ENCODE measurements around the gene PSMG1. TPM values are rescaled to one million over a fixed set of nuclear protein-coding genes. Genes with fewer than 3 reads are reported as not detected.
A peak's percentile ranks its signal among the peaks of the same experiment; 100 is the strongest.

PSMG1 gene
- total RNA-seq, 2 donors from 2014 or later, result 60.0 to 68.9 TPM

- Mint-ChIP-seq H3K36me3 (peaks cover 14% of the 10 kb centered on the region), H3K27ac (peak overlapping the region; percentile 90), H3K4me3 (peak overlapping the region; percentile 96), H3K9me3 (no peaks in the 10 kb centered on the region), H3K4me1 (ENCODE audit: low read depth in 2 of 2) (peaks cover 23 to 50% of the 10 kb centered on the region in 2 donors), H3K27me3 (no peaks in the 10 kb centered on the region)
- ATAC-seq (peak in 1 of 2 donors; percentile 56), DNase-seq (ENCODE audit: low spot score) (no peak)
Observed at GRCh38 chr21:39182484-39183271, 573 bp downstream of the PSMG1 start.

- DNase-seq (ENCODE audit: low spot score), result no peak
- ATAC-seq, result no peak
- Mint-ChIP-seq H3K27ac (peak overlapping the region; percentile 90), H3K36me3 (peaks cover 14% of the 10 kb centered on the region), H3K27me3 (no peaks in the 10 kb centered on the region), H3K9me3 (no peaks in the 10 kb centered on the region), H3K4me1 (ENCODE audit: low read depth in 2 of 2) (peaks cover 23 to 48% of the 10 kb centered on the region in 2 donors), H3K4me3 (peak overlapping the region; percentile 96)
Observed at GRCh38 chr21:39182016-39182415, 1.2 kb downstream of the PSMG1 start.

GRCh38 chr21:39181205-39181818 is 1.9 kb downstream of the PSMG1 start:
- ATAC-seq (no peak), DNase-seq (ENCODE audit: low spot score) (no peak)
- H3K4me3 Mint-ChIP-seq, result peak overlapping the region; percentile 96
- no peaks in the 10 kb centered on the region for H3K9me3 Mint-ChIP-seq
- no peaks in the 10 kb centered on the region for H3K27me3 Mint-ChIP-seq
- H3K36me3 Mint-ChIP-seq, result peaks cover 17% of the 10 kb centered on the region
- H3K27ac Mint-ChIP-seq, result peak overlapping the region in 1 of 2 donors; percentile 90
- peaks cover 23 to 43% of the 10 kb centered on the region in 2 donors for H3K4me1 Mint-ChIP-seq (ENCODE audit: low read depth in 2 of 2)

GRCh38 chr21:39180429-39181019 is 2.7 kb downstream of the PSMG1 start:
- Mint-ChIP-seq H3K4me1 (ENCODE audit: low read depth in 2 of 2) (peaks cover 26 to 43% of the 10 kb centered on the region in 2 donors), H3K4me3 (peak overlapping the region; percentile 16), H3K27ac (peak overlapping the region in 1 of 2 donors; percentile 16), H3K36me3 (peaks cover 25% of the 10 kb centered on the region), H3K27me3 (no peaks in the 10 kb centered on the region), H3K9me3 (no peaks in the 10 kb centered on the region)
- ATAC-seq (no peak), DNase-seq (ENCODE audit: low spot score) (no peak)

- H3K9me3 Mint-ChIP-seq, result no peaks in the 10 kb centered on the region
- H3K27ac Mint-ChIP-seq, result no peak overlapping the region
- H3K36me3 Mint-ChIP-seq, result peaks cover 26% of the 10 kb centered on the region
- ATAC-seq, result no peak
- peaks cover 19 to 29% of the 10 kb centered on the region in 2 donors for H3K4me1 Mint-ChIP-seq (ENCODE audit: low read depth in 2 of 2)
- H3K4me3 Mint-ChIP-seq, result no peak overlapping the region
- DNase-seq (ENCODE audit: low spot score), result no peak
- no peaks in the 10 kb centered on the region for H3K27me3 Mint-ChIP-seq
Observed at GRCh38 chr21:39178421-39178820, 4.8 kb downstream of the PSMG1 start.

- Mint-ChIP-seq H3K27me3 (no peaks in the 10 kb centered on the region), H3K36me3 (peaks cover 20% of the 10 kb centered on the region), H3K4me3 (no peak overlapping the region), H3K27ac (no peak overlapping the region), H3K4me1 (ENCODE audit: low read depth in 2 of 2) (peaks cover 10 to 16% of the 10 kb centered on the region in 2 donors), H3K9me3 (no peaks in the 10 kb centered on the region)
- DNase-seq (ENCODE audit: low spot score) (no peak), ATAC-seq (no peak)
Observed at GRCh38 chr21:39176271-39176709, 7.0 kb downstream of the PSMG1 start.

GRCh38 chr21:39175665-39176064 is 7.6 kb downstream of the PSMG1 start:
- no peaks in the 10 kb centered on the region for H3K27me3 Mint-ChIP-seq
- peaks cover 20% of the 10 kb centered on the region for H3K36me3 Mint-ChIP-seq
- H3K9me3 Mint-ChIP-seq, result no peaks in the 10 kb centered on the region
- H3K4me1 Mint-ChIP-seq (ENCODE audit: low read depth in 2 of 2), result peaks cover 8 to 14% of the 10 kb centered on the region in 2 donors
- no peak for ATAC-seq
- DNase-seq (ENCODE audit: low spot score), result no peak
- no peak overlapping the region for H3K4me3 Mint-ChIP-seq
- no peak overlapping the region for H3K27ac Mint-ChIP-seq

- ATAC-seq, result no peak
- Mint-ChIP-seq H3K4me1 (ENCODE audit: low read depth in 2 of 2) (peaks cover 6 to 9% of the 10 kb centered on the region in 2 donors), H3K36me3 (peaks cover 16% of the 10 kb centered on the region), H3K4me3 (no peak overlapping the region), H3K27me3 (no peaks in the 10 kb centered on the region), H3K27ac (no peak overlapping the region), H3K9me3 (no peaks in the 10 kb centered on the region)
- DNase-seq (ENCODE audit: low spot score), result no peak
Observed at GRCh38 chr21:39175154-39175553, 8.1 kb downstream of the PSMG1 start.

GRCh38 chr21:39173716-39174680 is 9.3 kb downstream of the PSMG1 start:
- ATAC-seq (no peak), DNase-seq (ENCODE audit: low spot score) (no peak)
- Mint-ChIP-seq H3K27me3 (no peaks in the 10 kb centered on the region), H3K27ac (no peak overlapping the region), H3K9me3 (no peaks in the 10 kb centered on the region), H3K4me3 (no peak overlapping the region), H3K36me3 (peaks cover 11% of the 10 kb centered on the region), H3K4me1 (ENCODE audit: low read depth in 2 of 2) (peaks cover 3 to 6% of the 10 kb centered on the region in 2 donors)

- Mint-ChIP-seq H3K36me3 (no peaks in the 10 kb centered on the region), H3K4me3 (no peak overlapping the region), H3K4me1 (ENCODE audit: low read depth in 2 of 2) (peaks cover 0 to 3% of the 10 kb centered on the region in 2 donors), H3K27me3 (peaks cover 4 to 9% of the 10 kb centered on the region in 2 donors), H3K9me3 (no peaks in the 10 kb centered on the region), H3K27ac (no peak overlapping the region)
- no peak for DNase-seq (ENCODE audit: low spot score)
- no peak for ATAC-seq
Observed at GRCh38 chr21:39169906-39170305, 13.3 kb downstream of the PSMG1 start.

- DNase-seq (ENCODE audit: low spot score) (no peak), ATAC-seq (no peak)
- Mint-ChIP-seq H3K4me3 (no peak overlapping the region), H3K27ac (no peak overlapping the region), H3K27me3 (peaks cover 5 to 10% of the 10 kb centered on the region in 2 donors), H3K36me3 (peaks cover under 1% of the 10 kb centered on the region), H3K9me3 (peaks cover 5% of the 10 kb centered on the region), H3K4me1 (ENCODE audit: low read depth in 2 of 2) (peaks cover 0 to 3% of the 10 kb centered on the region in 2 donors)
Observed at GRCh38 chr21:39168800-39169199, 14.5 kb downstream of the PSMG1 start.

- H3K4me3 Mint-ChIP-seq, result no peak overlapping the region
- no peak overlapping the region for H3K27ac Mint-ChIP-seq
- no peaks in the 10 kb centered on the region for H3K4me1 Mint-ChIP-seq (ENCODE audit: low read depth in 2 of 2)
- peaks cover 10 to 17% of the 10 kb centered on the region in 2 donors for H3K27me3 Mint-ChIP-seq
- no peak for ATAC-seq
- H3K9me3 Mint-ChIP-seq, result peaks cover 10% of the 10 kb centered on the region
- peaks cover 5% of the 10 kb centered on the region for H3K36me3 Mint-ChIP-seq
- DNase-seq (ENCODE audit: low spot score), result no peak
Observed at GRCh38 chr21:39164523-39164922, 18.7 kb downstream of the PSMG1 start.

- ATAC-seq, result no peak
- H3K27me3 Mint-ChIP-seq, result peaks cover 10 to 12% of the 10 kb centered on the region in 2 donors
- no peak for DNase-seq (ENCODE audit: low spot score)
- H3K9me3 Mint-ChIP-seq, result peaks cover 10% of the 10 kb centered on the region
- H3K27ac Mint-ChIP-seq, result no peak overlapping the region
- peaks cover 5% of the 10 kb centered on the region for H3K36me3 Mint-ChIP-seq
- H3K4me3 Mint-ChIP-seq, result no peak overlapping the region
- no peaks in the 10 kb centered on the region for H3K4me1 Mint-ChIP-seq (ENCODE audit: low read depth in 2 of 2)
Observed at GRCh38 chr21:39161064-39161463, 22.2 kb downstream of the PSMG1 start.
